Measurements from ENCODE around the gene CBARP. TPM values are rescaled to one million over a fixed set of nuclear protein-coding genes. Genes with fewer than 3 reads are reported as not detected.

Gene CBARP
- total RNA-seq, 4 donors from 2014 or later, result 0.57 to 1.1 TPM; not detected in 2

GRCh38 chr19:1234955-1235380 lies 2.8 kb downstream of the CBARP start:
- TF ChIP-seq, protein P1, sequence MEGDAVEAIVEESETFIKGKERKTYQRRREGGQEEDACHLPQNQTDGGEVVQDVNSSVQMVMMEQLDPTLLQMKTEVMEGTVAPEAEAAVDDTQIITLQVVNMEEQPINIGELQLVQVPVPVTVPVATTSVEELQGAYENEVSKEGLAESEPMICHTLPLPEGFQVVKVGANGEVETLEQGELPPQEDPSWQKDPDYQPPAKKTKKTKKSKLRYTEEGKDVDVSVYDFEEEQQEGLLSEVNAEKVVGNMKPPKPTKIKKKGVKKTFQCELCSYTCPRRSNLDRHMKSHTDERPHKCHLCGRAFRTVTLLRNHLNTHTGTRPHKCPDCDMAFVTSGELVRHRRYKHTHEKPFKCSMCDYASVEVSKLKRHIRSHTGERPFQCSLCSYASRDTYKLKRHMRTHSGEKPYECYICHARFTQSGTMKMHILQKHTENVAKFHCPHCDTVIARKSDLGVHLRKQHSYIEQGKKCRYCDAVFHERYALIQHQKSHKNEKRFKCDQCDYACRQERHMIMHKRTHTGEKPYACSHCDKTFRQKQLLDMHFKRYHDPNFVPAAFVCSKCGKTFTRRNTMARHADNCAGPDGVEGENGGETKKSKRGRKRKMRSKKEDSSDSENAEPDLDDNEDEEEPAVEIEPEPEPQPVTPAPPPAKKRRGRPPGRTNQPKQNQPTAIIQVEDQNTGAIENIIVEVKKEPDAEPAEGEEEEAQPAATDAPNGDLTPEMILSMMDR (IDR thresholded peaks at IDR 0.05; ENCODE audit: low read depth), result no peak

GRCh38 chr19:1234051-1234954 lies 3.5 kb downstream of the CBARP start:
- TF ChIP-seq, protein P1 (IDR thresholded peaks at IDR 0.05; ENCODE audit: low read depth), result no peak

GRCh38 chr19:1233115-1233667 lies 4.6 kb downstream of the CBARP start:
- TF ChIP-seq, protein P1 (IDR thresholded peaks at IDR 0.05; ENCODE audit: low read depth), result no peak

- TF ChIP-seq, protein P1 (IDR thresholded peaks at IDR 0.05; ENCODE audit: low read depth), result no peak
Measured at GRCh38 chr19:1232652-1233072, 5.1 kb downstream of the CBARP start.

DNA sequence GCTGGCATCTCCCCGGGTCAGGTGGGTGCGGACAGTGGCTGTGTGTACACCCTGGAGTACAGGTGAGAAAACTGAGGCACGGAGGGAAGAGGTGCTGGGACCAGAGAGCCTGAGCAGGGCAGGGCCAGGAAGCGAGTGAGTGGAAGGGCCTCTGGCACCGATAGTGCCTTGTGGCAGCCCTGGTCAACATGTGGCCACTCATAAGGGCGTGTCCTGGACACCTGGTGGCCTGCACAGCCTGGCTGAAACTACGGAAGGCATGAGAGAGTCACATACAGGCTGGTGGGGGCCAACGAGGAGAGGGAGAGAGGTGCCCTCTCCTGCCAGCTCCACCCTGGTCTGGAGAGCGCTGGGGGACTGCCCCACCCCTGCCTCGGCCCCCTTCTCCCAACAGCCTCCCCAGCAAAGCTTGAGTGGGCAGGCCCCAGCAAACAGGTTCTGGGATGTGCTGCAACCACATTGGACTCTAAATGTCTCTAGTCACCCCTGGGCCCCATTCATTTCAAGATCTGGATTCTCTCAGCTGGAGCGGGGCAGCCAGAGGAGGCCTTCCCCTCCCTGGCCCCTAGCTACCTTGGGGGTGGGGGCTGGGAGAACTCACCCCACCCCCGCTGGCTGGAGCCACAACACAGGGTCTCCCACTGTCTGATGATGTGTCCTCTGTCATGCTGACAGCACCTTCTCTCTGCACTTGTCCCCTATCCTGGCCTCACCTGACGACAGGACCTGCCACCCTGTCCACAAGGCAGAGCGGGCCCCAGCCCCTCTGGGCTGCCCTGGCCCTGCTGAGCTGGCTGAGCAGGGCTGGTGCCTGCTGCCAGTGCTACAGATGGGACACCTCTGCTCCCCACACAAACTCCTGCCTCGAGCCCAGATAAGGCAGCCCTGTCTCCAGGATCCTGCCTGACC lies 5.8 kb downstream of the CBARP start:
- TF ChIP-seq, protein P1 (IDR thresholded peaks at IDR 0.05; ENCODE audit: low read depth), result no peak

DNA sequence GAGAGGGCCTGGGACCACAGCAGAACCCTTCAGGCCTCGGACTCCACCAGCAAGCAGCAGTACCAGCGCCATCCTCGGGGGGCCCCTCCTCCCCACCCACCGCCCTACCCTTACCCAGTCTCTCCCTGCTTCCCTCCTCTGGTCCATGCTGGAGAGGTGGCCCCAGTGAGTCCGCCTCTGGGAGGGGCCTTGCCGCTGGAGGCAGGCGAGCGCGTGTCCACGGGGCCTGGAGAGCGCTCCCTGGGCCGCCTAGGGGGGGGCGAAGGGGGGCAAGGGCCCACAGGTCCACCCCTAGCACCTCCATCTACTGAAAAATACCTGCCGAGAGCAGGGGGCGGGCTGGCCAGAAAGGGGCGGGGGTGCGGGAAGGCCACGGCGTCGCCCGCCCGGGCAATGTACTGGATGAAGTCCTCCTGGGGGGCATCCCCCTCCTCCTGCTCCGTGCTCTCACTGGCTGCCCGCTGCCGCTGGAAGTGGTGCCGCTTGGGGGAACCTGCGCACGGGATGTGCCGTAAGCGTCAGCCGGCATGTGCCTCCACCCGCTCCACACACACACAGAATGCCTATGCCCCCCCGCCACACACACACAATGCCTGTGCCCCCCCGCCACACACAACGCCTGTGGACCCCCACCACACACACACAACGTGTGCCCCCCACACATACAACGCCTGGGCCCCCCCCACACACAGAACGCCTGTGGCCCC lies 6.9 kb downstream of the CBARP start:
- TF ChIP-seq, protein P1 (IDR thresholded peaks at IDR 0.05; ENCODE audit: low read depth), result no peak

All from subcutaneous adipose tissue (tissue), 4 donors.